ENCODE data around the gene ZFP69. TPM values are rescaled to one million over a fixed set of nuclear protein-coding genes. Genes with fewer than 3 reads are reported as not detected.

ZFP69 gene
- total and polyA plus RNA-seq, 10 of the 15 experiments (the other 5 are each of a cell fraction or from before 2014, with no cell fraction given): 1.9 to 6.4 (median 3.7) TPM

- ChIA-PET RAD21 (ENCODE audit: unreplicated experiment) (no interaction called here), SMC1A (ENCODE audit: uncharacterized antibody, unreplicated experiment) (no interaction called here), CTCF (no interaction called here), POLR2A (no interaction called here)
- no peaks in the 10 kb centered on the region for H3K27me3 ChIP-seq (replicated peaks in 1 of 2; ENCODE audit: control insufficient read depth in 2 of 2, insufficient read depth in 2 of 2, low read length in 1 of 2)
- H3K79me2 ChIP-seq (ENCODE audit: control insufficient read depth, insufficient read depth, low read length): no peaks in the 10 kb centered on the region
- FAIRE-seq (no peak), ATAC-seq (no peak), DNase-seq (ENCODE audit: low read depth, low spot score) (no peak)
- H3K9ac ChIP-seq (ENCODE audit: control insufficient read depth, insufficient read depth, low read length): no peak overlapping the region
- no peaks in the 10 kb centered on the region; the same call in 2 of the 3 replicates for H3K9me3 ChIP-seq (replicated peaks; ENCODE audit: control insufficient read depth, insufficient read depth, low read length)
- no peaks in the 10 kb centered on the region for H4K20me1 ChIP-seq (ENCODE audit: control insufficient read depth, insufficient read depth)
- no TSS peak for BruUV-seq (replicated peaks)
- no peak overlapping the region for H2AFZ ChIP-seq (ENCODE audit: control insufficient read depth, low read depth, low read length)
- 89% methylated on average over 7 of the region's 7 CpGs for WGBS (ENCODE audit: insufficient coverage, insufficient replicate concordance, low lambda C conversion rate, missing lambda C conversion rate)
- H3K4me1 ChIP-seq (ENCODE audit: control insufficient read depth, insufficient read depth, low read length): no peaks in the 10 kb centered on the region
- intact Hi-C loops (cut with micrococcal nuclease; ENCODE audit: unreplicated experiment): no loop called here
- no peak overlapping the region for H3K27ac ChIP-seq (ENCODE audit: control insufficient read depth, insufficient read depth)
- in situ Hi-C loops (cut with MboI): no loop called here
- no peaks in the 10 kb centered on the region; a peak in 3 of 4 replicates for H3K36me3 ChIP-seq (ENCODE audit: control insufficient read depth in 2 of 2, insufficient read depth in 2 of 2, low read length in 1 of 2)
- TF ChIP-seq, protein P1, sequence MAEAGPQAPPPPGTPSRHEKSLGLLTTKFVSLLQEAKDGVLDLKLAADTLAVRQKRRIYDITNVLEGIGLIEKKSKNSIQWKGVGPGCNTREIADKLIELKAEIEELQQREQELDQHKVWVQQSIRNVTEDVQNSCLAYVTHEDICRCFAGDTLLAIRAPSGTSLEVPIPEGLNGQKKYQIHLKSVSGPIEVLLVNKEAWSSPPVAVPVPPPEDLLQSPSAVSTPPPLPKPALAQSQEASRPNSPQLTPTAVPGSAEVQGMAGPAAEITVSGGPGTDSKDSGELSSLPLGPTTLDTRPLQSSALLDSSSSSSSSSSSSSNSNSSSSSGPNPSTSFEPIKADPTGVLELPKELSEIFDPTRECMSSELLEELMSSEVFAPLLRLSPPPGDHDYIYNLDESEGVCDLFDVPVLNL (IDR thresholded peaks at IDR 0.05; ENCODE audit: low read depth, low read length): no peak
- TF ChIP-seq SREBF2 (IDR thresholded peaks at IDR 0.05; ENCODE audit: low read length): no peak
- no peak overlapping the region for H3K4me3 ChIP-seq
- no peak overlapping the region for H3K4me2 ChIP-seq (ENCODE audit: control insufficient read depth, insufficient read depth)
Observed at GRCh38 chr1:40539338-40539737, 62.2 kb downstream of the ZFP69 start.

Other genes starting within 250 kb of the ZFP69 start
Only the 7 nearest of the 9 such genes appear.
- gene COL9A2, start 160.0 kb upstream of the ZFP69 start, total RNA-seq (2014; rRNA removed): 48.0 and 57.6 TPM in 2 replicates
- gene COL9A2, start 160.0 kb upstream of the ZFP69 start, total RNA-seq (2014; rRNA removed; fragmentation: Illumina TruSeq; extraction: Trizol): 20.5 and 20.9 TPM in 2 replicates
- gene COL9A2, start 160.0 kb upstream of the ZFP69 start, total RNA-seq (2021): 48.8 and 51.0 TPM in 2 replicates
- 15.9 and 20.5 TPM in 2 replicates for gene COL9A2, start 160.0 kb upstream of the ZFP69 start, polyA plus RNA-seq (2011; rRNA removed)
- gene COL9A2, start 160.0 kb upstream of the ZFP69 start, polyA plus RNA-seq (2014; fragmentation: Illumina TruSeq; extraction: Trizol): 9.5 and 16.1 TPM in 2 replicates
- gene COL9A2, start 160.0 kb upstream of the ZFP69 start, polyA plus RNA-seq (2014; fragmentation: Nextera tagmentation; extraction: Ambion mirVana): 1 to 10 TPM; 3.1 to 4.0 TPM
- 62.0 and 63.3 TPM in 2 replicates for gene COL9A2, start 160.0 kb upstream of the ZFP69 start, polyA plus RNA-seq (2014; rRNA removed)
- gene COL9A2, start 160.0 kb upstream of the ZFP69 start, polyA plus RNA-seq (2016; fragmentation: Nextera tagmentation; extraction: Ambion mirVana): 10 to 100 TPM; 24.3 to 31.8 TPM
- 103 and 107 TPM in 2 replicates for gene SMAP2, start 103.6 kb upstream of the ZFP69 start, total RNA-seq (2014; rRNA removed)
- 92.9 and 97.1 TPM in 2 replicates for gene SMAP2, start 103.6 kb upstream of the ZFP69 start, total RNA-seq (2014; rRNA removed; fragmentation: Illumina TruSeq; extraction: Trizol)
- gene SMAP2, start 103.6 kb upstream of the ZFP69 start, total RNA-seq (2021): 115 and 121 TPM in 2 replicates
- 103 and 120 TPM in 2 replicates for gene SMAP2, start 103.6 kb upstream of the ZFP69 start, polyA plus RNA-seq (2011; rRNA removed)
- gene SMAP2, start 103.6 kb upstream of the ZFP69 start, polyA plus RNA-seq (2014; fragmentation: Illumina TruSeq; extraction: Trizol): 177 and 223 TPM in 2 replicates
- gene SMAP2, start 103.6 kb upstream of the ZFP69 start, polyA plus RNA-seq (2014; fragmentation: Nextera tagmentation; extraction: Ambion mirVana): 10 to 100 TPM; 33.4 to 42.4 TPM
- gene SMAP2, start 103.6 kb upstream of the ZFP69 start, polyA plus RNA-seq (2014; rRNA removed): 98.3 and 107 TPM in 2 replicates
- gene SMAP2, start 103.6 kb upstream of the ZFP69 start, polyA plus RNA-seq (2016; fragmentation: Nextera tagmentation; extraction: Ambion mirVana): 100 to 1,000 TPM in 1 of 2 experiments, 10 to 100 TPM in 1; 92.1 to 108 TPM
- 3.5 and 4.4 TPM in 2 replicates for gene ZFP69B, start 26.8 kb upstream of the ZFP69 start, total RNA-seq (2014; rRNA removed)
- gene ZFP69B, start 26.8 kb upstream of the ZFP69 start, total RNA-seq (2014; rRNA removed; fragmentation: Illumina TruSeq; extraction: Trizol): 5.7 and 6.6 TPM in 2 replicates
- 4.4 and 4.7 TPM in 2 replicates for gene ZFP69B, start 26.8 kb upstream of the ZFP69 start, total RNA-seq (2021)
- 5.4 and 8.3 TPM in 2 replicates for gene ZFP69B, start 26.8 kb upstream of the ZFP69 start, polyA plus RNA-seq (2011; rRNA removed)
- 5.4 and 6.1 TPM in 2 replicates for gene ZFP69B, start 26.8 kb upstream of the ZFP69 start, polyA plus RNA-seq (2014; fragmentation: Illumina TruSeq; extraction: Trizol)
- gene ZFP69B, start 26.8 kb upstream of the ZFP69 start, polyA plus RNA-seq (2014; fragmentation: Nextera tagmentation; extraction: Ambion mirVana): 1 to 10 TPM; 1.3 to 1.4 TPM
- 2.7 TPM in 2 replicates for gene ZFP69B, start 26.8 kb upstream of the ZFP69 start, polyA plus RNA-seq (2014; rRNA removed)
- gene ZFP69B, start 26.8 kb upstream of the ZFP69 start, polyA plus RNA-seq (2016; fragmentation: Nextera tagmentation; extraction: Ambion mirVana): 1 to 10 TPM; 3.1 to 3.3 TPM
- 8.6 and 9.9 TPM in 2 replicates for gene EXO5, start 31.5 kb downstream of the ZFP69 start, total RNA-seq (2014; rRNA removed)
- 8.1 and 8.7 TPM in 2 replicates for gene EXO5, start 31.5 kb downstream of the ZFP69 start, total RNA-seq (2014; rRNA removed; fragmentation: Illumina TruSeq; extraction: Trizol)
- 6.1 and 6.5 TPM in 2 replicates for gene EXO5, start 31.5 kb downstream of the ZFP69 start, total RNA-seq (2021)
- 8.5 and 10.6 TPM in 2 replicates for gene EXO5, start 31.5 kb downstream of the ZFP69 start, polyA plus RNA-seq (2011; rRNA removed)
- gene EXO5, start 31.5 kb downstream of the ZFP69 start, polyA plus RNA-seq (2014; fragmentation: Illumina TruSeq; extraction: Trizol): 8.9 and 13.2 TPM in 2 replicates
- 1 to 10 TPM; 2.1 to 3.7 TPM for gene EXO5, start 31.5 kb downstream of the ZFP69 start, polyA plus RNA-seq (2014; fragmentation: Nextera tagmentation; extraction: Ambion mirVana)
- gene EXO5, start 31.5 kb downstream of the ZFP69 start, polyA plus RNA-seq (2014; rRNA removed): 6.5 and 8.8 TPM in 2 replicates
- 10 to 100 TPM in 1 of 2 experiments, 1 to 10 TPM in 1; 7.6 to 10.1 TPM for gene EXO5, start 31.5 kb downstream of the ZFP69 start, polyA plus RNA-seq (2016; fragmentation: Nextera tagmentation; extraction: Ambion mirVana)
- 4.7 and 6.5 TPM in 2 replicates for gene ZNF684, start 54.3 kb downstream of the ZFP69 start, total RNA-seq (2014; rRNA removed)
- gene ZNF684, start 54.3 kb downstream of the ZFP69 start, total RNA-seq (2014; rRNA removed; fragmentation: Illumina TruSeq; extraction: Trizol): 6.0 and 6.8 TPM in 2 replicates
- gene ZNF684, start 54.3 kb downstream of the ZFP69 start, total RNA-seq (2021): 3.4 and 6.2 TPM in 2 replicates
- 4.5 and 4.9 TPM in 2 replicates for gene ZNF684, start 54.3 kb downstream of the ZFP69 start, polyA plus RNA-seq (2011; rRNA removed)
- 6.5 and 7.0 TPM in 2 replicates for gene ZNF684, start 54.3 kb downstream of the ZFP69 start, polyA plus RNA-seq (2014; fragmentation: Illumina TruSeq; extraction: Trizol)
- gene ZNF684, start 54.3 kb downstream of the ZFP69 start, polyA plus RNA-seq (2014; fragmentation: Nextera tagmentation; extraction: Ambion mirVana): 1 to 10 TPM; 5.9 to 6.2 TPM
- gene ZNF684, start 54.3 kb downstream of the ZFP69 start, polyA plus RNA-seq (2014; rRNA removed): 3.8 and 4.3 TPM in 2 replicates
- gene ZNF684, start 54.3 kb downstream of the ZFP69 start, polyA plus RNA-seq (2016; fragmentation: Nextera tagmentation; extraction: Ambion mirVana): 1 to 10 TPM; 5.7 to 6.7 TPM
- gene RIMS3, start 188.4 kb downstream of the ZFP69 start, total RNA-seq (2014; rRNA removed): 0.45 and 0.49 TPM in 2 replicates
- 0.32 and 0.36 TPM in 2 replicates for gene RIMS3, start 188.4 kb downstream of the ZFP69 start, total RNA-seq (2014; rRNA removed; fragmentation: Illumina TruSeq; extraction: Trizol)
- 0.74 and 0.93 TPM in 2 replicates for gene RIMS3, start 188.4 kb downstream of the ZFP69 start, total RNA-seq (2021)
- 3.9 and 4.7 TPM in 2 replicates for gene RIMS3, start 188.4 kb downstream of the ZFP69 start, polyA plus RNA-seq (2011; rRNA removed)
- gene RIMS3, start 188.4 kb downstream of the ZFP69 start, polyA plus RNA-seq (2014; fragmentation: Illumina TruSeq; extraction: Trizol): 0.43 and 0.59 TPM in 2 replicates
- under 1 TPM; 0.02 to 0.09 TPM for gene RIMS3, start 188.4 kb downstream of the ZFP69 start, polyA plus RNA-seq (2014; fragmentation: Nextera tagmentation; extraction: Ambion mirVana)
- 0.31 and 0.52 TPM in 2 replicates for gene RIMS3, start 188.4 kb downstream of the ZFP69 start, polyA plus RNA-seq (2014; rRNA removed)
- gene RIMS3, start 188.4 kb downstream of the ZFP69 start, polyA plus RNA-seq (2016; fragmentation: Nextera tagmentation; extraction: Ambion mirVana): 1 to 10 TPM in 1 of 2 experiments, under 1 TPM in 1; 0.29 to 1.0 TPM
- 43.1 and 49.0 TPM in 2 replicates for gene NFYC, start 214.4 kb downstream of the ZFP69 start, total RNA-seq (2014; rRNA removed)
- 24.2 and 26.0 TPM in 2 replicates for gene NFYC, start 214.4 kb downstream of the ZFP69 start, total RNA-seq (2014; rRNA removed; fragmentation: Illumina TruSeq; extraction: Trizol)
- 55.0 and 66.6 TPM in 2 replicates for gene NFYC, start 214.4 kb downstream of the ZFP69 start, total RNA-seq (2021)
- gene NFYC, start 214.4 kb downstream of the ZFP69 start, polyA plus RNA-seq (2011; rRNA removed): 57.7 and 84.2 TPM in 2 replicates
- gene NFYC, start 214.4 kb downstream of the ZFP69 start, polyA plus RNA-seq (2014; fragmentation: Illumina TruSeq; extraction: Trizol): 52.5 and 69.7 TPM in 2 replicates
- gene NFYC, start 214.4 kb downstream of the ZFP69 start, polyA plus RNA-seq (2014; fragmentation: Nextera tagmentation; extraction: Ambion mirVana): 1 to 10 TPM; 4.3 to 6.9 TPM
- gene NFYC, start 214.4 kb downstream of the ZFP69 start, polyA plus RNA-seq (2014; rRNA removed): 64.2 and 78.5 TPM in 2 replicates
- gene NFYC, start 214.4 kb downstream of the ZFP69 start, polyA plus RNA-seq (2016; fragmentation: Nextera tagmentation; extraction: Ambion mirVana): 10 to 100 TPM; 64.1 to 70.1 TPM

Data from GM12878 (cell line).